ENCODE measurements around the gene SMIM33. TPM values are rescaled to one million over a fixed set of nuclear protein-coding genes. Genes with fewer than 3 reads are reported as not detected.

The SMIM33 gene
- total and polyA plus RNA-seq, 10 of the 15 experiments (the other 5 are each of a cell fraction or from before 2014, with no cell fraction given) = 0.03 to 0.25 (median 0.07) TPM; not detected in 4

- TF ChIP-seq IRF3 (IDR thresholded peaks at IDR 0.05) = peak; percentile 23; the same call in 1 of the 2 replicates
- TF ChIP-seq CHD1 (IDR thresholded peaks at IDR 0.05; ENCODE audit: low read depth, low read length) = 0 out of 2 replicates have a peak, but pooled peaks have one; percentile 68
- TF ChIP-seq EED (IDR thresholded peaks at IDR 0.05; ENCODE audit: low read depth) = 0 out of 2 replicates have a peak, but pooled peaks have one; percentile 21
- TF ChIP-seq TAF1 (IDR thresholded peaks at IDR 0.05; ENCODE audit: borderline replicate concordance, low read depth, low read length) = peak; percentile 52; the same call in 1 of the 2 replicates
- peak; percentile 63; the same call in 1 of the 2 replicates for TF ChIP-seq YY1 (IDR thresholded peaks at IDR 0.05; ENCODE audit: low read depth, low read length)
- TF ChIP-seq MEF2A (IDR thresholded peaks at IDR 0.05; ENCODE audit: insufficient read depth, low read depth, low read length) = 0 out of 2 replicates have a peak, but pooled peaks have one; percentile 41
- TF ChIP-seq MAX (IDR thresholded peaks at IDR 0.05; ENCODE audit: low read depth, low read length) = no peak; the same call in 1 of the 2 replicates
- TF ChIP-seq IRF5 (IDR thresholded peaks at IDR 0.05; ENCODE audit: borderline replicate concordance) = no peak
- no peak for TF ChIP-seq BRCA1 (IDR thresholded peaks at IDR 0.05; ENCODE audit: low read depth, low read length)
- no peak for TF ChIP-seq TCF3 (IDR thresholded peaks at IDR 0.05; ENCODE audit: borderline replicate concordance, insufficient read depth, low read depth, low read length)
- TF ChIP-seq BCL11A (IDR thresholded peaks at IDR 0.05; ENCODE audit: low read depth, low read length) = no peak
- TF ChIP-seq FOS (IDR thresholded peaks at IDR 0.05; ENCODE audit: borderline replicate concordance, extremely low read depth, insufficient read length) = no peak
- no peak for TF ChIP-seq BMI1 (IDR thresholded peaks at IDR 0.05; ENCODE audit: borderline replicate concordance)
- no peak for TF ChIP-seq USF1 (IDR thresholded peaks at IDR 0.05; ENCODE audit: borderline replicate concordance, extremely low read length, insufficient read depth, low read depth, low read length)
- TF ChIP-seq IRF4 (IDR thresholded peaks at IDR 0.05; ENCODE audit: low read depth, low read length) = no peak
- no peak for TF ChIP-seq CEBPZ (IDR thresholded peaks at IDR 0.05; ENCODE audit: low read depth, low read length)
- TF ChIP-seq EZH2 (IDR thresholded peaks at IDR 0.05; ENCODE audit: borderline replicate concordance, control insufficient read depth, low read depth, low read length) = no peak
- TF ChIP-seq ETV6 (conservative IDR thresholded peaks at IDR 0.05 in 1 of 2, IDR thresholded peaks at IDR 0.05 in 1 of 2; ENCODE audit: borderline replicate concordance in 1 of 2, low read depth in 1 of 2) = no peak
- TF ChIP-seq SMARCA5 (IDR thresholded peaks at IDR 0.05) = peak; percentile 97
- peak; percentile 48; the same call in 1 of the 2 replicates for TF ChIP-seq RB1 (IDR thresholded peaks at IDR 0.05; ENCODE audit: borderline replicate concordance)
- peak; percentile 57 for TF ChIP-seq BACH1 (IDR thresholded peaks at IDR 0.05; ENCODE audit: borderline replicate concordance)
- TF ChIP-seq JUNB (IDR thresholded peaks at IDR 0.05) = no peak
- no peak for TF ChIP-seq SP1 (IDR thresholded peaks at IDR 0.05; ENCODE audit: low read depth, low read length)
Observed at GRCh38 chr5:139439013-139439903, 31.5 kb upstream of the SMIM33 start, which contains the start of gene DNAJC18 (continued).

Data from GM12878 (cell line).